ENCODE measurements around the gene QPRT.

GRCh38 chr16:29726845-29727377 lies 47.9 kb downstream of the QPRT start:
- TF ChIP-seq EZH2 (IDR thresholded peaks at IDR 0.05) (no peak), CTCF (IDR thresholded peaks at IDR 0.05) (no peak)
